Endometrial microvascular endothelial cells (primary cell): ENCODE measurements around the gene GOLIM4. TPM values are rescaled to one million over a fixed set of nuclear protein-coding genes. Genes with fewer than 3 reads are reported as not detected.

ENCODE experiments used
- in situ Hi-C: cut with HindIII; loops from 2 replicates; pipeline ENCODE4 v1.10.0; 2017; ENCODE audit warnings: low sequenced_read_pairs, low pct_unique_long_range_greater_than_20kb; ENCODE audit errors: inconsistent ontology term
- total RNA-seq: library from RNA; depleted of rRNA; stranded (reverse); fragments of >200 nt; gene quantifications from one replicate; pipeline ENCODE4 v1.2.3, GENCODE V29; 2015; ENCODE audit errors: inconsistent ontology term

The GOLIM4 gene
- total RNA-seq, 1 donor from 2014 or later: 43.3 TPM

DNA sequence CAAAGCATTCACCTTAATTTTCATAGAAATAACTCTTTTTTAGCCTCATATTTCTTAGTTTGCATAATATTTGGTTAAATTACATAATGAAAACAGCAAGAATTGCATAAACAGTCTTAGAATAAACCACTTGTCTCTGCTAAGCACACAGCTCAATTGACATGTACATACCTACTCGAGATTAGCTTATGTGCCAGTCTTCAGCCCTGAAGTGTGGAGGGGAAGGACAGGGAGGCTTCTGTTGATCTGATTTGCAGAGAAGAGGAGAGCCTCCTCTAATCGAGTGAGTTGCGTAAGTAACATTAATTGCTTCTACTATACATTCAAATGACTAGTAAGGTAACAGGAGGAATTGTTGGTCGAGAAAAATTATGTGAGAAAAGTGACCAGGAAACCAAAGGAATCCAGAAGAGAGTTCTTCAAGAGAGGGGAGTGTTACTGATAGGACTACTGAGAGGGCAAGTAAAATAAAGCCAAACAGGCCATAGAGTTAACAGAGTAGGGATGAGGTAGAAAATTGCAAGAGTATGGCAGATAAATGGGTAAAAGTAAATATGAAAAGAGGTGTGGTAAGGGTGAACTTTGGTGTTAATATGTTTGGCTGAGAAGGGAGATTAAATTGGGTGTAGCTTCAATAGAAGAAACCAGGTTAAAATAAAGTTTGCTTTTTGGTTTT lies 7.1 kb upstream of the GOLIM4 start:
- in situ Hi-C loops: no loop called here

DNA sequence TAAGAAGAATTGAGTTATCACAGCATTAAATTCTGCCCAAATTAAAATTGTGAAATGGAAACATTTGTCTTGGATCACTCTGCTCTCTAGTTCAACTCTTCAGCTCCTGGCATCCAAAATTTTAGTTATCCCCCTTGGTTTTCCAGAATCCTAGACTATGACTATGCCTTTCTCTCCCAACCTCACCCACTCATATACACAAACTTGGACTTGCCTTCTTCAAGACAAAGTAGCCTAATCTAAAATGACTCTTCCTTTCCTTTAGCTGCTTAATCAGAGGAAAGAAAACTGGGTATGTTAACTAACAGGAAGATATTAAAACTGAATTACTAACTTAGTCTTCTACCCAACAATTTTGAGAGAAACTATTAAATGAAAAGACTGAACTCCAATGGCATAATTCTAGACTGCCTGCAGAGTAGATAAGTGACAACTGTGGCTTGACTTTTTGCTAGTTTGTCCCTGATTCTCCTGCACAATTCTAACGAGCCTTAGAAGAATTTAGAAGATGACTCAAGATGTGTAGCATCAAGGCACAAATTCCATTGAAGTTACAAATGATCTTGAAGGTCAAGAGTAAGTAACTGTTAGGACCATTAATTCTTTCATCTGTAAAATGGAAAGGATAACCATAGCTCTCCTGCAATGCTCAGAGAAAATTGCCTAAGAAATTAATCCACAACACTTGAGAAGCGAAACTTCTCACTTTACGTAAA lies 5.2 kb upstream of the GOLIM4 start:
- in situ Hi-C loops: no loop called here

GRCh38 chr3:168097381-168097780 lies 1.7 kb upstream of the GOLIM4 start:
- in situ Hi-C loops: no loop called here

- in situ Hi-C loops: no loop called here
Measured at GRCh38 chr3:168096210-168096652, 507 bp upstream of the GOLIM4 start.

- in situ Hi-C loops: no loop called here
Measured at GRCh38 chr3:168094877-168095610, 680 bp downstream of the GOLIM4 start.

- in situ Hi-C loops: no loop called here
Measured at GRCh38 chr3:168094580-168094876, 1.2 kb downstream of the GOLIM4 start.

DNA sequence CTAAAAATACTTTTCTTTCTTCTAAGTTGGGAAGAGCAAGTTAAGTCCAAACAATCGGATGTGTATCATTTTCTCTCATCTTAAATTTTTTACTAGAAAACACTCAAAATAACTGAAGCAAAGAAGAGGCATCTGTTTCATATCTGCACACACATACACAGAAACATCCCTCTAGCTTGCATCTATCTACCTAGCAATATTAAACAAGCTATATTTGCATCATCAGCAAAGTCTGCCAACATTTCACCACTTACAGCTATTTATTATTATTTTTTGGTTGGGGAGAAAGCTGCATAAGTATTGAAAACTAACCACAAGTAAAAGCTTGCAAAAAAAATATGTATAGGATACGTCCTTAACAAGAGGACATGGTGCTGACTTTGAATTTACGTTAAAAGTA lies 1.9 kb downstream of the GOLIM4 start:
- in situ Hi-C loops: no loop called here

DNA sequence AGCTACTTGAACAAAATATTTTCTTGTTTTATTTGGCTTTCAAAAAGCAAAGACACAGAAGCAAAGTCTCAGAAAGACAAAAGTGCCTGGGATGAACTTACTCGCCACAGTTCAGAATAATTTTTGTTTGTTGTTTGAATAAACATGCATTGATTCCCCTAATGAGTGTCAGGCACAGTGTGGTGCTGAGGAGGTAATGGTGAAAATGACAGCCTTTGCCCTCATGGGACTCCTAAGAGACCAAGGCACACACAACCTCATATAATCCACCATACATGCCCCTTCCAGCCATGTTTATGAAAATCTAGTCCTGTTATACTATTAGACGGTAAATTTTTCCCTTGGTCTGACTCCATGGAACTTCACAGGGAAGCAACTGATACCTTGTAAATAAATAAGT lies 2.5 kb downstream of the GOLIM4 start:
- in situ Hi-C loops: no loop called here

- in situ Hi-C loops: no loop called here
Measured at GRCh38 chr3:168091941-168092340, 3.8 kb downstream of the GOLIM4 start.

DNA sequence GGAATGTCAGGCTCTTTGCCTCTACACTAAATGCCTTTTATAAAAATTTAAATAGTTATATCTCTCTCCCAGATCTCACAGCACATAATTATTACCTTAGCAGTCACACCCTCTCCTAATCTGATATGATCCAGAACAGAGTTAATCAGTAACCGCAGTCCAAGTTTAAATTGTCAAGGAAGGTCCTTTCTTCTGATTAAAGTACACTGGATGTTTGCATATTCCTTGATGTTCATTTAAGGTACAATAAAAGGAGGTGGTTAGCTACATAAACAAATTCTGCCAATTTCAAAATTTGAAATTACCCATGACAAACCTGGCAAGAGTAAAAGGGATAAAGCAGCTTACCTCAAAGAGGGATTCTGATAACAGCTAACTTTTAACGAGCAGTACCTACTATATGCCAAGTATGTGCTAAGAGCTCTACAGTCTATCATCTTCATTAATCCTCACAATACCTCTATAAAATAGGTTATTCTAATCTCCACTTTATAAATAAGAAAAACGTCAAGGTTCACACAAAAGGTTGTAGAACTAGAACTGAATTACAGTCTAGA lies 4.3 kb downstream of the GOLIM4 start:
- in situ Hi-C loops: no loop called here

- in situ Hi-C loops: no loop called here
Measured at GRCh38 chr3:168090306-168091085, 5.2 kb downstream of the GOLIM4 start.

GRCh38 chr3:168089179-168089771 lies 6.4 kb downstream of the GOLIM4 start:
- in situ Hi-C loops: no loop called here

- in situ Hi-C loops: no loop called here
Measured at GRCh38 chr3:168088106-168088720, 7.5 kb downstream of the GOLIM4 start.

DNA sequence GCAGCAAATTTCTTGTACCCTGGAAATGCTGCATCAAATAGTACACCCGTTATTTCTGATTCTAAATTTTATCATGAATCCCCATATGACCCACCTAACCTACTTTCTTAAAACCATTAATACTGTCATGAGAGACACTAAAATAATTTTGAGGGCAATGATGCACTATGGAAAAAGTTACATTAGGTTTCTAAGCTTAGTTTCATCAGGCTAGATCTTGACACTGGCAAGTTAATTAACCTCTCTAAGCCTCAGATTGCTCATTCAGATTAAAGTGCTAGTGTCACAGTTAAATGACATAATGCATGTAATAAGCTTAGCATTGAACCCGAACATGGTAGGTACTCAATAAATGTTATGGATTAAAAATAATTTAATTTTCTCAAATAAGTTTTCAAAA lies 8.2 kb downstream of the GOLIM4 start:
- in situ Hi-C loops: no loop called here

DNA sequence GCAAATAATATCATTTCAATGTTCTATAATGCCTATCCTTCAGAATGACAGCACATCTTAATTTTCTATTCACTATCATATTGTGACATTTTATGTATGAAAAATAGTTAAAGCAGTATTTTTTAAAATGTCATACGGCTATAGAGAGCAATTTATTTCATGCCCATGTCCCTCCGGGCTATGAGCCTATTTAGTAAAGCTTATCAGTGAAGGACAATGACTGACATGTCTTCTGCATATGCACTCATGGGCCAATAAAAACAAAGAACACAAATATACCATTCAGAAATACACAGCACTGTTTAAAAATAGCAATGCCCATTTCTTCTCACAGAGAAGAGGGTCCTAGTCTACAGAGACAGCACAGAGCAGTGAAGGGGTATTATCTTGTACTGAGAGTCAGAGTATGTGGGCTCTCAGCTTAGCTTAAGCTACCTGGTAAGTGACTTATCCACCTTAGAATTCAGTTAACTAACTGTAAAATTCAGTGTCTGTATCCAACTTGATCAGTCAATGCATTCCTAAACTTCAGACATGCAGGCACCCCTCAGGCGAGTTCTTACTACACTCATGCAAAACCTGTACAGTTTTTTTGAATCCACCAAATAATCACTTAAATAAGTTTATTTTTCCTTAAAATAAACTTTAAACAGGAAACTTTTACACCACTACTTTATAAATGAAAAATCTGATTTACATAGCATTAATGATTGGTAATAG lies 9.0 kb downstream of the GOLIM4 start:
- in situ Hi-C loops: no loop called here

- in situ Hi-C loops: no loop called here
Measured at GRCh38 chr3:168085491-168086119, 10.1 kb downstream of the GOLIM4 start.

DNA sequence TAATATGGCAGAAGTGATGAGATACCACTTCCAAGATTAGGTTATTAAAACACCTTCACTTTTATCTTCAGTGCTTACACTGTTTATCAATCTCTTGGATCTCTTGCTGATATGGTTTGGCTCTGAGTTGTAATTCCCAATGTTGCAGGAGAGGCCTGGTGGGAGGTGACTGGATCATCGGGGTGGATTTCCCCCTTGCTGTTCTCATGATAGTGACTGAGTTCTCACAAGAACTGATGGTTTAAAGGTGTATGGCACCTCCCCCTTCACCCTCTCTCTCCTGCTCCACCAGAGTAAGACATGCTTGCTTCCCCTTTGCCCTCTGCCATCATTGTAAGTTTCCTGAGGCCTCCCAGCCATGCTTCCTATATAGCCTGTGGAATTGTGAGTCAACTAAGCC lies 11.8 kb downstream of the GOLIM4 start:
- in situ Hi-C loops: no loop called here
